Stimulated activated CD4-positive, alpha-beta T cell treated with anti-CD3 and anti-CD28 coated beads, Interleukin-15, amount 100 ng/mL, for 1 hour (primary cell): Measurements from ENCODE around the gene SEPTIN12.

Source experiments
- DNase-seq, 2 donors: peaks; one replicate each; pipeline ENCODE4 v3.0.0-alpha.2; 2020; ENCODE audit warnings: low read depth in 1 of 2, low spot score in 1 of 2

Gene SEPTIN12

DNA sequence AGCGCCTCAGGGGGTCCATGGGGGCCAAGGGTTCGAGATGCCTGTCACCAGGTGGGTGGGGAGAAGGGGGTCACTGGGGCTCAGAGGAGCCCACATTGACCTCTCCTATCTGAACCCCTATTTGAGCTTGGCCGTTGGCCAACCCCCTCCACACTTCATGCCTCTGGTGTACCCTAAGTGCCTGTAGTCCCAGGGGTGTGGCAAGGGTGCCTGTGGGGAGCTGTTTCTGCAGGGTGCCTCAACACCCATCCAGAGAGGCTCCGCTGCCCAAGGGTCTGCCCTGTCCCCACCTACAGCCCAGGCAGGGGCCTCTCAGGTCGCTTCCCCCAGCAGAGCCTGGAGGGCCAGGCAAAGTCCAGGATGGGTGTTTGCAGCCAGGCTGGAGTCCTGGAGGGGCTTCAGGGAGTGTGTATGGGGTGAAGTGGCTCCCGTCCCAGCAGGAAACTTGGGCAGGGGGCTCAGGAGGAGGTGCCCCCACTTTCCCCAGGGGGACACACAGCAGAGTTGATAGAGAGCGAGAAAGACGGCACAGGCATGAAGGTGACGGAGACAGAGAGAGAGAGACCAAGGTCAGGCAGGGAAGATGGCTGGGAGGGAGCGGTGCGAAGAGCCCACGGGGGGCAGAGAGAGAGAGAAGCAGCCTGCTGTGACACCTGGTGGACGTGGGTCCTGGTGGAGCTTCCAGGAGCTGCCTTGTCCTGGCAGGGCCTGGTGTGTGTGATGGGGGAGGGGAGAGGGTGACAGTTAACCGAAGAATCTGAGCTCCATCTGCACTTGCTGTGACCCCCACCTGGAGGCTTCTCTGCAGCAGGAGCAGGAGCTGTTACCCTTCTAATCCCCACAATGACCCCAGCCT, at the start of gene SEPTIN12:
Gene SEPTIN12 (minus strand): TSS at position 719 of the 856 bp plus-strand sequence. CDS start 700 bp downstream, at position 19.
- no peak for DNase-seq

GRCh38 chr16:4836727-4837126, 48.6 kb upstream of the SEPTIN12 start:
- no peak for DNase-seq

- no peak for DNase-seq
Measured at GRCh38 chr16:4833584-4833983, 45.4 kb upstream of the SEPTIN12 start.

DNA sequence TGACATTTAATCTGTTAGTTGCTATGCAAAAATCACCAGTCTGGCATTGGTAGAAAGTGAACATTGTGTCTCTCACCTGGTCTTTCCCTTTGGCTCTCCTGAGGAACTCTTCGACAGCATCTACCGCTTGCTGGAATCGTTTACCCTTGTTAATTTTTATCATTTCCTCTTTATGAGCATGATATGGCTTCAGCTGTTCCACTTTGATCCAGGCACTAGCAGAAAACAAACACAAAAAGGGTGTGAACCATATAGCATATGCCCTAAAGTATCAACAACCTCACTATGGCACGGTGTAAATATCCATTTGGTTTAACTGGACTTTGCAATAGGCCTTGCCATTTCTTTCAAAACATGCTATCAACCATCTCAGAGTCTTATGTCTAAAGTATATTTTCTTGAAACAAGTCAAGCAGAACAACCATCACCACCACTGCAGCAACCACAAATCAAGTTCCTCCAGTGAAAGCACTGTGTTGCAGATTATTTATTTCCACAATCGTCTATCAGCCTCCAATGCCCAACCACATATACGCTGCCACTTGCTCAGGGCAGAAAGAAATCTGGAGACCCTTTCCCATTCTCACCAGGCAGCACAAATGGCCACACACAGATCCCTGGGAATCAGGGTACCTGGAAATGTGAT, 44.7 kb upstream of the SEPTIN12 start:
- no peak for DNase-seq

DNA sequence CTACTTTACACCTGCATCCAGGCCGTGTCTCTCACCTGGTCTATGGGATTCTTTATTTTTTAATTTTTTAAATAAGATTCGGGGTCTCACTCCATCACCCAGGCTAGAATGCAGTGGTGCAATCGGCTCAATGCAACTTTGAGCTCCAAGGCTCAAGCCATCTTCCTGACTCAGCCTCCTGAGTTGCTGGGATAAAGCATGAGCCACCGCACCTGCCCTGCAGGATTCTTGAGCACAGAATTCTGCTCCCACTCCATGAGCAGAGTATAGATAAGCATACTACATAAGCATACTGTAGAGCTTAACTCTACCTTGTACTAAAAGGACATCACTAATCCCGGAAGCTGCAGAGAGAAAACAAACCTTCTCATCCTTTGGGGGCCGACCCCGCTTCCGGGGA, 43.5 kb upstream of the SEPTIN12 start:
- DNase-seq = no peak

GRCh38 chr16:4830408-4830807, 42.3 kb upstream of the SEPTIN12 start:
- no peak for DNase-seq

GRCh38 chr16:4828567-4829321, 40.6 kb upstream of the SEPTIN12 start:
- no peak for DNase-seq

- DNase-seq = no peak
Measured at GRCh38 chr16:4826980-4827379, 38.8 kb upstream of the SEPTIN12 start.

DNA sequence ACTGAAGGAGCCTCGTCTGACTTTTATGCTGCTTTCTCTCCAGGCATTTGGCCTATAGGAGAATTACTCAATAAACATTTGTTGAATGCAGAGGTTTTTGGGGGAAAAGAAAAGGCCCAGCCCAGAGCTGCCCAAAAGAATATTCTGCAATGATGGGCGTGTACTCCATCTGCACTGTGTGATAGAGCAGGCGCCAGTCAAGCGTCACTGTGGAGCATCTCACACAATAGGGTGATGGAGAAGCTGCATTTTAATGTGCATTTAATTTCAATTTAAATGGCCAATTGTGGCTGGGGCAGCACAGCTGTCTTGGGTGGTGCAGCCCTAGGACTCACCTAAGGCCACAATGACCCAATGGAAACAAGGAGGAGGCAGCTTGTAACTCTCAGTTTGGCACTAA, 38.4 kb upstream of the SEPTIN12 start:
- no peak for DNase-seq

GRCh38 chr16:4825196-4825595, 37.1 kb upstream of the SEPTIN12 start:
- no peak for DNase-seq

DNA sequence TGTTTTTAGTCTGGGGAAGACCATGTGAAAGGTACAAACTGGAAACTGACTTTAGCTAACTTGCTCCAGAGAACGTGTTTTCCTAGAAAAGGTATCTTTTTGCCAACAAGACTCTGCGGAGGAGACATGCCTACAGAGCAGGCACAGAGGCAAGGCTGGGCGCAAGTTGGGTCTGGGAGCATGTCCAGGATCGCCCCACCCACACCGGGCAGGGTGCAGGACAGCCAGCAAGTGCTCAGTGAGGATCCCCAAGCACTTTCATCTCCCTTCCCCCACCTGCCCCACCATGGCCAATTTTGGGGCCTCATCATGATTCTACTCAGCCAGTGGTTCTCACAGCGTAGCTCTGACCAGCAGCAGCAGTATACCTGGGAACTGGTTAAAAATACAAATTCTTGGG, 32.5 kb upstream of the SEPTIN12 start:
- no peak for DNase-seq

DNA sequence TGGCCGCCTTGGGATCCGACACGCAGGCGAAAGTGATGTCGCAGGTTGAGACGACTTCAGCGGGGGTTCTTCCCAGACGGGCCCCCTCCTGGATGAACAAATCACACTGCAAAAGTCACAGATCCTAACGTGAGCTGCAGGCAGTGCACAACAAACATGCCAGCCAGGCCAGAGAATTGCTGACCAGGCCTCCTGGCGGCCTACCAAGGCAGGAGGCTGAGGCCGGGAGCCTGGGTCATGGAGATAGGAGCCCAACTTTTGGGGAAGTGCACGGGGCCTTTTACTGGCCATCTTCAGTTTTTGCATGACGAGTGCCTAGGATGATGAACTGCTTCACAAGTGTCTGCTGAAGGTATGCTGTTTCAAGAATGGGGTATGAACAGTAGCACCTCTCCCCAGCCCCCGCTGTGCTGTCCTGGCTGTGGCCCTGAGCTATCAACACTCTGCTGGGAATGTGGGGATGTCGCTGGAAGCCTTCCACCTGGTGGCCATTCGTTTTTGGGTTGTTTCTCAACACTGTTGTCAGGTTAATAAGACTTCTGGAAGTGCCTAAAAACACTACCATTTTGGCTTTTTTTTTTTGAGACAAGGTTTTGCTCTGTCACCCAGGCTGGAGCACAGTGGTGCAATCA, 26.5 kb upstream of the SEPTIN12 start:
- no peak for DNase-seq

DNA sequence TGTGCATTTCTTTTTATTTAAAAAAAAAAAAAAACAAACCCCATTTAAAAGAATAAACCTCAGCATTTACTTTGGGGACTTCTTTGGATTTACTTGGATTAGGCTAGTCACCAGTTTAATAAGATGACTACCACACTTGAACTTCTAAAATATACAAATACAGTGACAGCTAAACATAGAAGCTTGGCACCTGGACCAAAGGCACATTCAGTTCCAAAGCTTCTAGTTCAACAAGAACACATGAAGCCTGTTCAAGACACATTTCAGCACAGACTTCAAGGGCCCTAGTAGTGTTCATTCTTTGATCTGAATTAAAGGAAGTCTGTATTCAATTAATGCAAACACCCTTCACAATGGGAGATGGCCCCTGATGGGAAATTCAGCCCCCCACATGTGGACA, 25.9 kb upstream of the SEPTIN12 start:
- no peak for DNase-seq

GRCh38 chr16:4813251-4814003, 25.3 kb upstream of the SEPTIN12 start:
- no peak for DNase-seq

GRCh38 chr16:4811773-4812172, 23.6 kb upstream of the SEPTIN12 start:
- no peak for DNase-seq

- no peak for DNase-seq
Measured at GRCh38 chr16:4811242-4811641, 23.1 kb upstream of the SEPTIN12 start.

- no peak for DNase-seq
Measured at GRCh38 chr16:4806280-4806679, 18.1 kb upstream of the SEPTIN12 start.

DNA sequence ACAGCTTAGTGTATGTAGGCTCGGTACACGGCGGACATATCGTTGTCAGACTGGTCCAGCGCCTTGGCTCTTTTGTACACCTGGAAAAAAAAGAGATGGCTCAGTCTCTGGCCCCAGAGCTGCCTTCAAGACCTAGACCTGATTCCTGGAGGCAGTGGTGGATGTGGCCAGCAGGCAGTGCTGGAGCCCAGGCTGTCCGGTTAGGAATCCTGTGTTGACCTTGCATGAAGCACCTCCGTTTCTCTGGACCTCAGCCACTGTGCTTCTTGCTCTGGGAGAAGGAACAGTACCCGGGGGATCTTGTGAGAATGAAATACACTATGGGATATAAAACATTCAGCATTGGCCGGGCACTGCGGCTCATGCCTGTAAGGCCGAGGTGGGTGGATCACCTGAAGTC, 17.1 kb upstream of the SEPTIN12 start:
- no peak for DNase-seq

GRCh38 chr16:4803898-4804762, 16.0 kb upstream of the SEPTIN12 start:
- no peak for DNase-seq

DNA sequence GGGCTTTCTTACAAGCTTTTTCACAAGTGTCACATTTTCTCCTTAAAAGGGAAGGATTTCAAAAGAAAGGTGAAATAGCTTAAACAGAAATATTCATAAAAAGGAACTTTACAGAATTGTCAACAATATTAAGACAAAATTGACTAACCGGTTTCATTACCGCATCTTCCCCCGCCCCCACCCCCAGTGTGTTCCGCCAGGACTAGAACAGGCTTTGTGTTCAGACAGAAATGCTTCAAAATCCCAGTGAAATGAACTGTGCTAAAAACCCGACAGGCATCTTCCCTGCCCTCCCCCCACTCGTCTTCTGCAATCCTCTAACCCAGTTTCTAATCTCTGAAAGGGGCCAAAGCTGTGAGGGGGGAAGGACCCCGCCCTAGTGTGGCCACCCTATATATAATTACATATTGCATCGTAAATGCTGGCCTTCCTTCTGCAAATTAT, 15.3 kb upstream of the SEPTIN12 start:
- no peak for DNase-seq
